Measurements from ENCODE around the gene TSPAN3.

GRCh38 chr15:77096138-77096537, 25.2 kb upstream of the TSPAN3 start:
- TF ChIP-seq CTCF (IDR thresholded peaks at IDR 0.05; ENCODE audit: low read depth, low read length) (no peak), MYC (IDR thresholded peaks at IDR 0.05; ENCODE audit: low read depth, low read length) (no peak), POLR2A (IDR thresholded peaks at IDR 0.05; ENCODE audit: extremely low read depth, insufficient read length) (no peak), MAX (IDR thresholded peaks at IDR 0.05; ENCODE audit: low read depth, low read length) (no peak)
